ENCODE results near the gene HOXD4.

The HOXD4 gene

DNA sequence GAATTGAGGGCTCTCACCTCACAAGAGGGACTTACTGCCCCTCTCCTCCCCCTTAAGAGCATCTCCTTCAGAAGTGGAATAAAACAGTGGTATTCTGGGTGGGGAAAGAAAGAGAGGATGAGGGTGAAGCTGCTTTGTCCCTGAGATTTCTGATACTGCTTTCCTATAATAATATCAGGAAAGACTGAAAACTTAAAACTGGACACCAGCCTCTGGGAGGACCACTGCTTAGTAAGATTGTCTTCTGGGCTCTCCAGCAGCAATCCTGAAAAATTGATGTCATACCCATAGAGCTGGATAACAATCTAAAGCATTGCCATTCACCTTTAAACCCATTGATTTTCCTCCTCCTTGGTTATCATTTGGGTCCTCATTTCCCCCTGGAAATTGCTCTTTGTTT lies 4.7 kb upstream of the HOXD4 start:
- TF ChIP-seq, protein P1, sequence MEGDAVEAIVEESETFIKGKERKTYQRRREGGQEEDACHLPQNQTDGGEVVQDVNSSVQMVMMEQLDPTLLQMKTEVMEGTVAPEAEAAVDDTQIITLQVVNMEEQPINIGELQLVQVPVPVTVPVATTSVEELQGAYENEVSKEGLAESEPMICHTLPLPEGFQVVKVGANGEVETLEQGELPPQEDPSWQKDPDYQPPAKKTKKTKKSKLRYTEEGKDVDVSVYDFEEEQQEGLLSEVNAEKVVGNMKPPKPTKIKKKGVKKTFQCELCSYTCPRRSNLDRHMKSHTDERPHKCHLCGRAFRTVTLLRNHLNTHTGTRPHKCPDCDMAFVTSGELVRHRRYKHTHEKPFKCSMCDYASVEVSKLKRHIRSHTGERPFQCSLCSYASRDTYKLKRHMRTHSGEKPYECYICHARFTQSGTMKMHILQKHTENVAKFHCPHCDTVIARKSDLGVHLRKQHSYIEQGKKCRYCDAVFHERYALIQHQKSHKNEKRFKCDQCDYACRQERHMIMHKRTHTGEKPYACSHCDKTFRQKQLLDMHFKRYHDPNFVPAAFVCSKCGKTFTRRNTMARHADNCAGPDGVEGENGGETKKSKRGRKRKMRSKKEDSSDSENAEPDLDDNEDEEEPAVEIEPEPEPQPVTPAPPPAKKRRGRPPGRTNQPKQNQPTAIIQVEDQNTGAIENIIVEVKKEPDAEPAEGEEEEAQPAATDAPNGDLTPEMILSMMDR (IDR thresholded peaks at IDR 0.05; ENCODE audit: low read depth, low read length, missing control alignments), result no peak
- no peak overlapping the region for H3K4me3 ChIP-seq (ENCODE audit: low read depth, low read length)
- DNase-seq (ENCODE audit: low read depth), result no peak

DNA sequence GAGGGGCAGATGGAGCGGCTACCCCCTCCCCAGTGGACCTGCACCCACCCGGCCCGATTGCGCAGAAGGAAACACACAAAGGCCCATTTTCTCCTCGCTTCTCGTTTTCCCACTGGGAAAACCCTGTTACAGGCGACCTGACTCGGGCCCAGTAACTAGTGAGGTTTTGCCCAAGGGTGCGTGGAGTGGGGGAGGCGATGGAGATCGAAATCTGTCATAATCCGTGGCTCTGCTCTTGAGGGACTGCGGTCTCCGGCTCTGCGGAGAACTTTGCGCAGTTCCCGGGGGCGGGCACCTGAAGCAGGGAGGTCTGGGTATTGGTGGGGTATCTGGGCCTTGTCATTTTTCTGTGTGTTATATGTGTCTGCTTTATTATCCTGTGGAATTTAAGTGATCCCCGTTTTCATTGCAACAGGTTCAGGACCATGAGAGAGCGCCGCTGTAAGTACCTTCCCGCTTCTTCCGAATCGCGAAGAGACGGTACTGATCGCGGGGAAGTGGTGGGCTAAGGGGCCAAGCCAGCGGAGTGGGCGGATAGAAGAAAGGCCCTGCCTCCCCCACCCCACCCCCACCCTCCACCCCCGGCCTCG lies 4.0 kb upstream of the HOXD4 start:
- DNase-seq (ENCODE audit: low read depth), result no peak
- TF ChIP-seq, protein P1 (IDR thresholded peaks at IDR 0.05; ENCODE audit: low read depth, low read length, missing control alignments), result no peak
- H3K4me3 ChIP-seq (ENCODE audit: low read depth, low read length), result no peak overlapping the region

DNA sequence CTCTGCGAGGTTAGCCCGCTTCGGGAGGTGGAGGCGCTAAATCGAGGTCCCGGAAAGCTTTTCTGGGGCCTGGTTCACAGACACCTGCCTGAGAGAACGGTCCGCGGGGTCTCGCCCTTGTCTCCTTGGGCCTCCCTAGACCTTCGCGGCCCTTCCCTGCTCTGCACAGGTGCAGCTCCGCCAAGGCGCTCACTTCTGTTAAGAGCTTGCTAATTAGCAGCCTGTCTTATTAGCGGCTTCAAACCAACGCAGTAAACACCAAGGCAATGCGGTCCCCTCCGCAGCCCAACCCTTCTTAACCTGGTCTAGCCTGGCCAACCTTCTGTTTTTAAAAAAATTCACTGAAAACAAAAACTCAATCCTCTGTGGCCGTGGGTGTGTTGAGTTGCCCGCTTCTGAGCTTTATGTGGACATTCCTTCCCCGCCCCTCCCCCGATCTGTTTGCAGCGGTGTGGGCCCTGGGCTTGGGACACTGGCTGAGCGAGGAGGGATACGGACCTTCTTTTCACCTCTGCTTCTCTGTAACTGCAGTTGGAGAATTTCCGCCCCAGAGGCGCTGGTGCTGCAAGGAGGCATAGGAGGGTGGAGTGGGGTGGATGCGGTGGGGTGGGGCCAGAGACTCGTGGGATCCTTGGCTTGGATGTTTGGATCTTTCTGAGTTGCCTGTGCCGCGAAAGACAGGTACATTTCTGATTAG lies 3.4 kb upstream of the HOXD4 start:
- TF ChIP-seq, protein P1 (IDR thresholded peaks at IDR 0.05; ENCODE audit: low read depth, low read length, missing control alignments), result no peak
- no peak overlapping the region for H3K4me3 ChIP-seq (ENCODE audit: low read depth, low read length)
- no peak for DNase-seq (ENCODE audit: low read depth)

DNA sequence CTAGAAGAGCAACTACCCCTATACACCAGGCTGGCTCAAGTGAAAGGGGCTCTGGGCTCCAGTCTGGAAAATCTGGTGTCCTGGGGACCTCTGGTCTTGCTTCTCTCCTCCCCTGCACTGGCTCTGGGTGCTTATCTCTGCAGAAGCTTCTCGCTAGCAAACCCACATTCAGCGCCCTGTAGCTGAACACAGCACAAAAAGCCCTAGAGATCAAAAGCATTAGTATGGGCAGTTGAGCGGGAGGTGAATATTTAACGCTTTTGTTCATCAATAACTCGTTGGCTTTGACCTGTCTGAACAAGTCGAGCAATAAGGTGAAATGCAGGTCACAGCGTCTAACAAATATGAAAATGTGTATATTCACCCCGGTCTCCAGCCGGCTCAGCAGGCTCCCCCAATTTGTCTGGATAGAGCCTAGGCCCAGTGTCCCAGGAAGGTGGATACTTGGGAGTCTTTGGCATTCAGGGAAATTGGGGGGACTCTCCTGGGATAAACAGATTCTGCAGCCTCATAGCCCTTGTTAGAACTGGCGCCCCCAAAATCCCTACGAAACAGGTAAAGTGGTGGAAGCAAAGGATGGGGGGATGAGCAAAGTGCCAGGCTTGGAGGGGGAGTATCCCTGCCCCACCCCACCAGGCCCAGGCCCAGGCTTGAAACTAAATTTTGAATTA lies 2.5 kb upstream of the HOXD4 start:
- TF ChIP-seq, protein P1 (IDR thresholded peaks at IDR 0.05; ENCODE audit: low read depth, low read length, missing control alignments), result no peak
- no peak for DNase-seq (ENCODE audit: low read depth)

DNA sequence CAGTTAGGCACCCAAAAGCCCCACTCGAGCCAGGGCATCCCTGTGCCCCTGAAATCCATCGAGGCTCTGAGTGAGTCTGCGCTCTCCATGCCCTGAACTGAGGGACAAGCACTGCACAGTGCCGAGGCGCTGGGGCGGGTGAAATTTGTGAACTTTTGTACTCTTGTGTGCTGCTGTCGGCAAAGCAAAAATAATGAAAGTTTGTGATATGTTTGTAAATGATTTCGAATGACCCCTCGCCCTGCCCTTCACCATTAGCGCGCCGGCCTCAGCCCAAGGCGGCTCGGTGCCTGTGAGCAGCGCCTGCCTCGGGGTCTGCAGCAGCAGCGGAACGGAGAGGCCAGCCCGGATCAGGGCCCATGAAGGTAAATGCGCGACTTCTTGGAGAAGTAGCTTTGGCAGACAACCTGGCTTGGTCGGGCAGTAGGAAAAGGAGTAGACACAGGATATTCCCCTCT lies 1.8 kb upstream of the HOXD4 start:
- DNase-seq (ENCODE audit: low read depth), result no peak
- TF ChIP-seq, protein P1 (IDR thresholded peaks at IDR 0.05; ENCODE audit: low read depth, low read length, missing control alignments), result no peak
- no peak overlapping the region for H3K4me3 ChIP-seq (ENCODE audit: low read depth, low read length)

More for the DNA sequence above, 2.5 kb upstream of the HOXD4 start:
- no peak overlapping the region for H3K4me3 ChIP-seq (ENCODE audit: low read depth, low read length)

DNA sequence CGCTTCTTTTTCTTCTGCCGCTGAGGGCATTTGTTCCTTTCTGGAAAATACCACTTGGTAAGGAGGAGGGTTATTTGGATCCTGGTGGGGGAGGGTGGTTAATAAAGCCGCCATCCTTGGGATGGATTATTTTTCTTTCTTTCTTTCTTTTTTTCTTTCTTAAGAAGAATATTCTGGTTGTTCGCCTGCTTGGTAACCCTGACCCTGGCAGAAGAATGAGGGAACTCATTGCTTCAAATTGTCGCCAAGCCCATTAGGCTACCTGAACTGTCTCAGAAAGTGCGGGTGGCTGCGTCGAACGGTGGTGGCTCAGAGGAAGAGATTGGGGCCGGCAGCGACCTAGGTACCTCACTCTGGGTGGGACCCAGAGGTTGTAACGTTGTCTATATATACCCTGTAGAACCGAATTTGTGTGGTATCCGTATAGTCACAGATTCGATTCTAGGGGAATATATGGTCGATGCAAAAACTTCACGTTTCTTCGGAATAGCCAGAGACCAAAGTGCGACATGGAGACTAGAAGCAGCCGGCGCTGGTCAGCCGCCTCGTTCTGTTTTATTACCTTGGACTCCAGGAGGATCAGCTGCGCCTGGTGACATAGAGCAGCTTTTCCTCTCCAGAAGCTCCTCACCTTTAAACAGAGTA lies 1.3 kb upstream of the HOXD4 start:
- DNase-seq (ENCODE audit: low read depth), result no peak
- TF ChIP-seq, protein P1 (IDR thresholded peaks at IDR 0.05; ENCODE audit: low read depth, low read length, missing control alignments), result no peak
- H3K4me3 ChIP-seq (ENCODE audit: low read depth, low read length), result no peak overlapping the region
